ENCODE measurements around the gene JPH3.

The JPH3 gene

DNA sequence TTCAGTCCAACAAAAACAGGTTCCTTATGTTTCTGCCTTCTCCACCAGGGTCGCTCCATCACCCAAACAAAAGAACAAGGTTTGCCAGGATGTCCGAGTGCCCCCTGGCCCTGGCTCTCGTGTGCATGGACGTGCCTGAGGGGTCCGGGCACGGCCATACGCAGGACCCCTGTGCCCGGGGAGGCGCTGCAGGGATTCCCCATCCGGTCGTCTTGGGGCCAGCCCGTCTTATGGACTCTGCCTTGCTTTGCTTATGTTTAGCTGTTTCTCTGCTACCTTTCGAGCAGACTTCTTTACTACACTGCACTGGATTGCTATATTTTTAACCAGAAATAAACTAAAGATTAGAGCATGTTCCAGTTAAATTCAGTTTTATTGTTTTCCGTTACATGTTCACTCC is 95.5 kb downstream of the JPH3 start:
- DNase-seq (ENCODE audit: low read depth) = no peak

- no peak for DNase-seq (ENCODE audit: low read depth)
These were observed 95.9 kb downstream of the JPH3 start for GRCh38 chr16:87698241-87698640.

GRCh38 chr16:87698676-87699199 is 96.4 kb downstream of the JPH3 start:
- no peak for DNase-seq (ENCODE audit: low read depth)

DNA sequence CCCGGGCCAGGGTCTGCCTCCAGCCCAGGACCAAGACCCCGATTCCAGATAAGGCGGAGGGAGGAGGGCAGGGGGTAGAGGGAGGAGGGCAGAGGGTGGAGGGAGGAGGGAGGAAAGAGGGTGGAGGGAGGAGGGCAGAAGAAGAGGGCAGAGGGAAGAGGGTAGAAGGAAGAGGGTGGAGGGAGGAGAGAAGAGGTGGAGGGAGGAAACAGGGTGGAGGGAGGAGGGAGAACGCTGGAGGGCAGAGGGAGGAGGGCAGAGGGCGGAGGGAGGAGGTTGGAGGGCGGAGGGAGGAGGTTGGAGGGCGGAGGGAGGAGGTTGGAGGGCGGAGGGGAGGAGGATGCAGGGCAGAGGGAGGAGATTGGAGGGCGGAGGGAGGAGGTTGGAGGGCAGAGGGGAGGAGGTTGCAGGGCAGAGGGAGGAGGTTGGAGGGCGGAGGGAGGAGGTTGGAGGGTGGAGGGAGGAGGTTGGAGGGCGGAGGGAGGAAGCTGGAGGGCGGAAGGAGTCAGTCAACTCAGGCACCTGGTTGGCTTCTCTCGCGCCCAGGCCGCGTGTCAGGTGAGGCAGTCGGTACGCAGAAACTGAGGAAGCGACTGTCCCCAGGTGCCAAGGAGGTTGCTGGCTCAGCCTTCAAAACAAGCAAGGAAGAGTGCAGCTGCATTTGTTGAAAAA is 98.2 kb downstream of the JPH3 start:
- no peak for DNase-seq (ENCODE audit: low read depth)

GRCh38 chr16:87701078-87701460 is 98.8 kb downstream of the JPH3 start:
- DNase-seq (ENCODE audit: low read depth) = no peak

DNA sequence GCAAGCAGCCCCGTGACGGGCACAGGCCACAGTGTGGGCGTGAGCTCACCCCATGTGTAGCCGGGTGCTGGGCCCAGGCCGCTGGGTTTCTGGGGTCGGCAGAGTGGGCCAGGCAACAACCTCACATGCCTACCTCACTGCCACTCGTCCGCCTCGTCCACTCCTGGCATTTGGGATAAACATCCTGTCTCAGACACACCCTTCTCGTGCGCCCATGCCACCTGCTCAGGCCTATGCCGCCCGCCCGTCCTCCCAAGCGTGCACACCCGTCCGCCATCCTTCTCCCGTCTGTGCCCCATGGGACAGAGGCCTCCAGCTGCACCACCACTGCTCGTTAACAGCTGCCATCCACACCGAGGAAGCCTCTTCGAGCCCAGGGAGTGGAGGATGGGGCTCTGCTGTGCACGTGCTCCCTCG is 99.2 kb downstream of the JPH3 start:
- no peak for DNase-seq (ENCODE audit: low read depth)

- no peak for DNase-seq (ENCODE audit: low read depth)
These were observed 100.1 kb downstream of the JPH3 start for GRCh38 chr16:87702325-87702811.

DNA sequence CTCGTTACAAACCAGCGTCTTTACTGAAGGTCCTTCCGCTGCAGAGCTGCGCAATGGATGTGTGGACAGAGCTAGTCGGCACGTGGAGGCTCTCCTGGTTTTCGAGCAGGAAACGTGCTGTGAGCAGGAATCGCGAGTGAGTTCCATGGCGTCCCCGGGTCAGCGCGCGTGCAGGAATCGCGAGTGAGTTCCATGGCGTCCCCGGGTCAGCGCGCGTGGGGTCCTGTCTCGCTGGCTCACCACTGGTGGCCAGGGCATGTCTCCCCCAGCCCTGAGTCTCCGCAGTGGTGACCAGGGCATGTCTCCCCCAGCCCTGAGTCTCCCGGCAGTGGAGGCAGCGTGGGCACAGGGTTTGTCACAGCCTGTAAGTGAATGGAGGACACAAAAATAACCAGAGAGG is 100.8 kb downstream of the JPH3 start:
- no peak for DNase-seq (ENCODE audit: low read depth)

- no peak for DNase-seq (ENCODE audit: low read depth)
These were observed 101.6 kb downstream of the JPH3 start for GRCh38 chr16:87703835-87704375.

DNA sequence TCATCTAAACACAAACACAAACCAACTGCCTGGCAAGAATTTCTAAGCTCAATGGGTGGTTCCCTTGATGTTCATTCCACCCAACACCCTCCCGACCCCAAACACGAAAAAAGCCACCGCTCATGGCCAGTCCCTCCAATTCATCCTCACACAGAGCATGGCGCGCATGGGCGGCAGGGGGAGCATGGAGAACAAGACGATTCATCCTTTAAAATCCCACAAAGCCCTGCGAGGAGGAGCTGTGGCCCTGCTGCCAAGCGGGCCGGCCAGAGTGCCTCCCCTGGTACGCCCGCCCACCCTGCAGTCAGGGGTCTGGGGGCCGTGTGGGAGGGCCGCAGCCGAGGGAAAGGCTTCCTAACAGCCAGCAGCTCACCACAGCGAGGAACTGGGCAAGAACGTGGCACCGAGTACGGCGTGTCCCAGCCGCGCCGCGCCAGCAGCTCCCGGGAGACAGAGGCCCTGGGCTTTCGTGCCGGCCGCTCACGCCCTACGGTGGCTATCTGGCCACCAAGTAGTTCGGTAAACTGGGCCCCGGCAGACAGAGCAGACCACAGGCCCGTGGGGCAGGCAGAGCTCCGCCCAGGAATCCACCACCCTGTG is 102.5 kb downstream of the JPH3 start:
- no peak for DNase-seq (ENCODE audit: low read depth)

DNA sequence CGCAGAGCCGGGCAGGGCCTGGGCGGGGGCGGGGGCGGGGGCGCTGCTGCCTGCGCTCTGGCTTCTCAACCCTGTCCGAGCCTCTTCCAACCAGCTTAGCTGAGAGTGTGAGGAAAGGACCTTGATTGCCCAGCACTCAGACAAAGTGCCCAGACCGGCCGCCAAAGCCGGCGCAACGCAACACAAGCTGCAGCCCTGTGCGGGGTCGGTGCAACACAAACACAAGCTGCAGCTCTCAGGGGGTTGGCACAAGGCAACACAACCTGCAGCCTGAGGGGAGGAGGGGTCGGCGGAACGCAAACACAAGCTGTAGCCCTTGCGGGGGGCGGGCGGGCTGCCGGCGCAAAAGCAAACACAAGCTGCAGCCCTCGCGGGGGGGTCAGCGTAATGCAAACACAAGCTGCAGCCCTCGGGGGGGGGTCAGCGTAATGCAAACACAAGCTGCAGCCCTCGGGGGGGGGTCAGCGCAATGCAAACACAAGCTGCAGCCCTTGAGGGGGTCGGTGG is 103.5 kb downstream of the JPH3 start:
- no peak for DNase-seq (ENCODE audit: low read depth)

DNA sequence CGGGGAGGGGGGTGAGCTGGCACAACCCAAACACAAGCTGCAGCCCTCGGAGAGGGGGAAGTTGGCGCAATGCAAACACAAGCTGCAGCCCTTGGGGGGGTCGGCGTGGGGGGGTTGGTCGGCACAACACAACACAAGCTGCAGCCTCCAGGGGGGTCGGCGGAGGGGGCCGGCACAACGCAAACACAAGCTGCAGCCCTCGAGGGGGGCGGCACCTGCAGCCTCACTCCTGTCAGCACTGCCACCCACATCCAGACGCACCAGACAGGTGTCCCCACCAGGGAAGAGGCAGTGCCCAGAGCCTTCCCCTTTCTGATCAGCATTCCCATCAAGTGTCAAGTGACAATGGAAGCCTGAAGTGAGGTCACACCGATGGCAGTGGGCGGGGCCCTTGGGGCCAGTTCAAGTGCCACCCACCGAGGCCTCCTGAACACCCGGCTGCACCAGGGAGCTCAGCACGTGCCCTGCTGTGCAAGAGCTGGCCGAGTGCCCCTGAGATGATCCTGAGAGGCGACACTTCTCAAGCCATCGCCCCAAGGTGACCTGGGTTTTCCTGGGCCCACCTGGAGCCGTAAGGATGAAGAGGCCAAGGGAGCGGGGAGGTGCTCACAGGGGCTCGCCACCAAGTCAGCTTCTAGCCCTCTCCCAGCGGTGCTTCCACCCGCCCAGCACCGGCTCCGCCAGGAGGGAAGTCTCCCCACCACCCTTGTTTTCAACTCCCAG is 104.1 kb downstream of the JPH3 start:
- no peak for DNase-seq (ENCODE audit: low read depth)

DNA sequence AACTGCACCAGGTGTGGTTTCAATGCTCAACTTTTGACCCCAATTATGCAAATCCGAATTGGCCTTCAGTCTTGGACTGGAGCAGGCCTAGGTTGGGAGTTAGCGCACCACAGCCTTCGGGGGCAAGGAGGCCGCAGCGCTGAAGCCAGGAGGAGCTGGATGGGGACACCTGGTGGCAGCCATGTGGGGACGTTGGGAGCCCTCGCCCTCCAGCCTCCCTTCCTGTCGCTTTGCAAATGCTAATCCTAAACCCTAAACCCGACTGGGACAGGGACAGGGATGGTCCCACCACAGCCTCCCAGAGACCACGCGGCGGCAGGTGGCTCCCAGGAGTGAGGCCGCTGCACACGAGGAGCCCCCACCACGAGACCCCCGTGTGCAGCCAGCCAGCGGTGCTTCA is 104.8 kb downstream of the JPH3 start:
- DNase-seq (ENCODE audit: low read depth) = no peak

- no peak for DNase-seq (ENCODE audit: low read depth)
These were observed 105.6 kb downstream of the JPH3 start for GRCh38 chr16:87707714-87708580.

DNA sequence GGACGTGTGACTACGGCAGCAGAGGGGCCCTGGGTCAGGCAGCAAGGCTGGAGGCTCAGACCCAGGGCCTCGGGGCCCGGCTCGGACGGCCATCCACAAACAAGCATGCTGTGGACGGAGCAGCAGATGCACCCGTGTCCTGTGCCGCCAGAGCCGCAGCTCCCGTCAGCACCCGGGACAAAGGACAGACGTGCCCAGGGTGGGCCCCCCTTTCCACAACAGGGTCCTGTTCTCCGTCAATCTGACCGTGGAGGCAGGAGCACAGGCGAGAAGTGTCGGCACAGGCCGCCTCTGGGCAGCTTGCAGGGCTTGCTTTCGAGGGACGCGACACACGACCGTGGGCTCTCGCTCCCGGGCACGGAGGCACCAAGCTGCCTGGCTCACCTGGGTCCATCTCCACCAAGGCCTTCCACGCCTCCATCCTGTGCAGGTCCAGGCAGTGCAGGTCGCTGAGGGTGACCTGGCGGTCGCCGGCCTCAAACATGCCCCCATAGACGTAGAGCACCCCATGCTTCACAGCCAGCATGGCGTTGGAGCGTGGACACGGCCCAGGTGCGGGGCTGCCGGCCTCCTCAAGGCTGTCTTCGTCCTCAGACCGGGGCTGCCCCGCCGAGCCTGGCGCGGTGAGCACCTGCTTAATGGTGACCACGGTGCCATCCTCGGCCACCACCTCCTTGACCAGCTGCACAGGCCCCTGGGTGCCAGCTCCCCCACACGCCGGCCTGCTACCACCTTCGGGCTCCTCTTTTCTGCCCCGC is 106.8 kb downstream of the JPH3 start:
- DNase-seq (ENCODE audit: low read depth) = no peak

- no peak for DNase-seq (ENCODE audit: low read depth)
These were observed 107.4 kb downstream of the JPH3 start for GRCh38 chr16:87709677-87710076.

DNA sequence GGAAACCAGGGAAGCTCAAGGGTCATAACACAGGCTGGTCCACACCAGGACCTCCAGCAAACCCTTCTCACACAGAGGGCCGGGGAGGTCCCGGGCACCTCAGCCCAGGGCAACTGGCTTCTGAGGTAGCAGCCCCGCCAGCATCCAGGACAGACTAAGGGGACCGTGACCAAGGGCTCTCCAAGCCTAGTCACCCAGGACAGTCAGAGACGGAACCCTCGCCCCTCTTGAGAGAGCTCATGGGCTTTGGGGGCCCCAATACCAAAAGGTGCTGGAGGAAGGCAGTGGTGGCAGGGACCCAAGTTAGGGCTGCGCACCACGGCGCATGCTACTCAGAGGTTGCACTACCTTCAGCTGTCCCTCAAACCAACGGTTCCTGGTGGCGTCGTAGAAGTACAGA is 108.6 kb downstream of the JPH3 start:
- no peak for DNase-seq (ENCODE audit: low read depth)

- DNase-seq (ENCODE audit: low read depth) = no peak
These were observed 110.0 kb downstream of the JPH3 start for GRCh38 chr16:87712184-87712762.

DNA sequence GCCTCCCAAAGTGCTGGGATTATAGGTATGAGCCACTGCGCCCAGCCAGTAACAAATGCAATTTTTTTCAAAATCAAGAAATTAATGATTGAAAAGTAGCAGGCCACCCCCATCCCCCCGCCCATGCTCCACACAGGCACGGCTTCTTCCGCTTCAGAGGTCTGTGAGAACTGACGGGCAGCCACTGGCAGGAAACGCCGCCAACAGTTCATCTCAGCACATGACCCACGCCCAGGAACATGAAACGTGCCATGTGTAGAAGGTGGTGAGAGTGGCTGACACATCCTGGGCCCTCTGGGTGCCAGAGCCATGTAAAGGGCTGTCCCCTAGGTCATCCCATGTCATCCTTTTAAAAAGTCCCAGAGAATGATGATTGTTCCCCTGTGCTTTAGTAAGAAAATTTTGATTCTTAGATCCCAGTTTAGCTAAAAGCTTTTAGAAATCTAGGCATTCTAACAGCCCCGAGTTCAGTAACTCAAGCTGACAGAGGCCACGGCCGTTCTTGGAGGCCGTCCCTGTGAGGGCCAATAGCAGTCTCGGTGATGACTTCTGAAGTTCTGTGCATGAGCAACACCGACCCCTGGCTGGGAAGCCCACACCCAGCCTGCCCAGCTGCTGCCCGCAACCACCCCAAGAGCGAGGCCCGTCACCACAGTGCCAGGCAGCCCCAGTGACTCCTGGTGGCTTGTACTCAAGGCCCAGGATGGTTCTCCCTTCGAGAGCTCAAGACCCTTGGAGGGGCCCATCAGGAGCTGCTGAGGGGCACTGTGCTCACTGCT is 111.3 kb downstream of the JPH3 start:
- DNase-seq (ENCODE audit: low read depth) = no peak

DNA sequence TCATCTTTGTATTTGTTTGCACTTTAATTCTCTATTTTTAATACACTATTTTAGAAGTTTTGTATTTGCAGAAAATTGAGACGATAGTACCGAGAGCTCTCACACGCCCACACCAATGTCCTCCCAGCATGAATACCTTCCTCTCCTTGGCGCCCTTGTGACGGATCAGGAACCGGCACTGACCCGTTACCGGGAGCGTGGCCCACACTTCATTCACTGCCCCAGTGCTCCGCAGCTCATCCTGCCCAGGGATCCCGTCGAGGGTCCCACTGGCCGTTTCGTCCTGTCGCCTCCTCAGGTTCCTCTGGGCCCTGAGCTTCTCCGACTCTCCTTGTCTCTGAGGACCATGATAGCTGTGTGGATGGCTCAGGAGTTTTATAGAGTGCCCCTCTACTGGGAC is 112.9 kb downstream of the JPH3 start:
- DNase-seq (ENCODE audit: low read depth) = no peak

Measured in activated T-helper 9 cell treated with anti-CD3 and anti-CD28 coated beads, Interleukin-2, amount 50 U/mL, for 16 hours (primary cell).